K562 (cell line): ENCODE data around the gene YTHDC1. TPM values are rescaled to one million over a fixed set of nuclear protein-coding genes. Genes with fewer than 3 reads are reported as not detected.
A peak's percentile ranks its signal among the peaks of the same experiment; 100 is the strongest.

ENCODE experiments used
- ATF4 ChIP-seq: fragments of 450-650 bp; formaldehyde crosslinking; IDR thresholded peaks from 2 replicates; pipeline ENCODE4 v1.4.0; 2022; ENCODE audit warnings: mild to moderate bottlenecking, moderate library complexity
- BRCA1 ChIP-seq, 2 experiments: fragments of 450-650 bp in 1 of 2; sonication (generic) in 1 of 2; formaldehyde crosslinking in 1 of 2; IDR thresholded peaks; 2 replicates each; pipeline versions ENCODE4 v1.5.0 to v1.6.1; 2017 to 2020; ENCODE audit warnings: mild to moderate bottlenecking in 1 of 2, missing genetic modification reagents in 1 of 2
- DACH1 ChIP-seq: fragments of 450-650 bp; IDR thresholded peaks from 2 replicates; pipeline ENCODE4 v1.6.1; 2018; ENCODE audit not compliant: partially characterized antibody
- DLX4 ChIP-seq: fragments of 250-450 bp; sonication (Bioruptor Pico); IDR thresholded peaks from 2 replicates; pipeline ENCODE4 v1.6.1; 2021; ENCODE audit warnings: mild to moderate bottlenecking
- FOXM1 ChIP-seq, 2 experiments: fragments of 450-650 bp in 1 of 2; sonication (generic) in 1 of 2; formaldehyde crosslinking in 1 of 2; IDR thresholded peaks; 2 replicates each; pipeline versions ENCODE4 v1.6.1 to v1.9.0; 2017 to 2022; ENCODE audit warnings: low read depth in 2 of 2, mild to moderate bottlenecking in 2 of 2, missing genetic modification reagents in 1 of 2, moderate library complexity in 1 of 2
- HNRNPK ChIP-seq: fragments of 200-400 bp; formaldehyde crosslinking; IDR thresholded peaks from one replicate; pipeline ENCODE4 v1.6.1; 2018; ENCODE audit warnings: mild to moderate bottlenecking, low read depth, low read length; ENCODE audit not compliant: poor library complexity, severe bottlenecking
- SRSF3 ChIP-seq: fragments of 200-400 bp; formaldehyde crosslinking; IDR thresholded peaks from 2 replicates; pipeline ENCODE4 v1.6.1; 2016; ENCODE audit warnings: mild to moderate bottlenecking, low read length, moderate library complexity; ENCODE audit not compliant: insufficient read depth
- STAG1 ChIP-seq: sonication (generic); formaldehyde crosslinking; IDR thresholded peaks from 2 replicates; pipeline ENCODE4 v1.5.0; 2020; ENCODE audit warnings: missing genetic modification reagents, borderline replicate concordance
- TRIM24 ChIP-seq, 2 experiments: fragments of 450-650 bp; IDR thresholded peaks; 2 replicates each; pipeline ENCODE4 v1.6.1; 2016
- U2AF2 ChIP-seq: fragments of 200-400 bp; formaldehyde crosslinking; optimal IDR thresholded peaks from 2 replicates; pipeline ENCODE3; 2017; ENCODE audit warnings: low read depth, mild to moderate bottlenecking, low read length
- WHSC1 ChIP-seq: IDR thresholded peaks from one replicate; pipeline ENCODE4 v1.6.1; 2012; ENCODE audit warnings: low read length, control low read depth, inconsistent platforms
- ZNF146 ChIP-seq: IDR thresholded peaks from one replicate; pipeline ENCODE4 v1.6.1; 2018; ENCODE audit warnings: missing compliant biosample characterization; ENCODE audit not compliant: unreplicated experiment
- ZNF280A ChIP-seq: fragments of 450-650 bp; IDR thresholded peaks from 2 replicates; pipeline ENCODE4 v1.6.1; 2018; ENCODE audit warnings: mild to moderate bottlenecking, low read depth; ENCODE audit not compliant: partially characterized antibody
- polyA plus RNA-seq, 8 experiments: library from polyadenylated mRNA; depleted of rRNA in 4 of 8; stranded (reverse) in 5 of 8; unstranded in 3 of 8; fragments of >200 nt; fragmentation: Nextera tagmentation in 2 of 8; fragmentation: Illumina TruSeq in 1 of 8; extraction: Ambion mirVana in 2 of 8; extraction: Trizol in 1 of 8; gene quantifications; 2 replicates each; pipeline versions ENCODE4 v1.2.1 to v1.2.3, GENCODE V29; 2011 to 2014; ENCODE audit warnings: inconsistent platforms in 1 of 8, missing spikeins in 1 of 8
- total RNA-seq, 7 experiments: library from RNA; depleted of rRNA in 6 of 7; stranded (reverse); fragments of >200 nt in 6 of 7; fragmentation: Illumina TruSeq in 2 of 7; extraction: Trizol in 2 of 7; gene quantifications; 2 replicates each; pipeline versions ENCODE4 v1.2.1 to v1.2.3, GENCODE V29; 2011 to 2021; ENCODE audit warnings: low replicate concordance in 1 of 7
- TF ChIP-seq, protein P1 (sequence below): fragments of 450-650 bp; IDR thresholded peaks from 2 replicates; pipeline ENCODE4 v1.6.1; 2017; ENCODE audit warnings: antibody characterized with exemption, mild to moderate bottlenecking
- TF ChIP-seq, protein P2 (sequence below), 2 experiments: fragments of 200-800 bp in 1 of 2; sonication (Bioruptor generic) in 1 of 2; sonication (generic) in 1 of 2; formaldehyde crosslinking in 1 of 2; IDR thresholded peaks in 1 of 2; conservative IDR thresholded peaks in 1 of 2; 2 replicates each; pipeline versions ENCODE4 v1.5.0 to v1.6.1; 2016 to 2020; ENCODE audit warnings: missing compliant biosample characterization in 1 of 2, missing genetic modification characterization in 1 of 2, missing genetic modification reagents in 1 of 2
- TF ChIP-seq, protein P3 (sequence below): fragments of 450-650 bp; formaldehyde crosslinking; IDR thresholded peaks from 2 replicates; pipeline ENCODE4 v1.4.0; 2020; ENCODE audit warnings: mild to moderate bottlenecking

Gene YTHDC1
- total and polyA plus RNA-seq, 9 of the 15 experiments (the other 6 are each of a cell fraction or from before 2014, with no cell fraction given), result 9.8 to 65.4 (median 51.7) TPM

DNA sequence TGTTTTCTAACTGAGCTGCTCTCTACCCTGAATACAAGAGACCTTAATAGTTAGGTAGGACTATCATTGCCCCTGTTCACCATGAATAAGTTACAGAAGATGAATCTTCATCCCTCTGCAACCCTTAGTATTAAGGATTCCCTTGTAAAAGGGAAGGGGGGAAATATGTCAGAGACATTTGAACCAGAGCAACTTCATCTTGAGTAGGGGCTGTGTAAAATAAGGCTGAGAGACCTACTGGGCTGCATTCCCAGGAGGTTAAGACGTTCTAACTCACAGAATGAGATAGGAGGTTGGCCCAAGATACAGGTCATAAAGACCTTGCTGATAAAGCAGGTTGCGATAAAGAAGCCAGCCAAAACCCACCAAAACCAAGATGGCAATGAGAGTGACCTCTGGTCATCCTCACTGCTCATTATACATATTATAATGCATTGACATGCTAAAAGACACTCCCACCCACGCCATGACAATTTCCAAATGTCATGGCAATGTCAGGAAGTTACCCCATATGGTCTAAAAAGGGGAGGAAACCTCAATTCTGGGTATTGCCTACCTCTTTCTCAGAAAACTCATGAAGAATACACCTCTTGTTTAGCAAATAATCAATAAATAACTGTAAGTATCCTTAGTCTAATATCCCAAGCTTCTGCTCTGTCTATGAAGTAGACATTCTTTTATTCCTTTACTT, 84.9 kb downstream of the YTHDC1 start (continued):
- TF ChIP-seq, protein P1, sequence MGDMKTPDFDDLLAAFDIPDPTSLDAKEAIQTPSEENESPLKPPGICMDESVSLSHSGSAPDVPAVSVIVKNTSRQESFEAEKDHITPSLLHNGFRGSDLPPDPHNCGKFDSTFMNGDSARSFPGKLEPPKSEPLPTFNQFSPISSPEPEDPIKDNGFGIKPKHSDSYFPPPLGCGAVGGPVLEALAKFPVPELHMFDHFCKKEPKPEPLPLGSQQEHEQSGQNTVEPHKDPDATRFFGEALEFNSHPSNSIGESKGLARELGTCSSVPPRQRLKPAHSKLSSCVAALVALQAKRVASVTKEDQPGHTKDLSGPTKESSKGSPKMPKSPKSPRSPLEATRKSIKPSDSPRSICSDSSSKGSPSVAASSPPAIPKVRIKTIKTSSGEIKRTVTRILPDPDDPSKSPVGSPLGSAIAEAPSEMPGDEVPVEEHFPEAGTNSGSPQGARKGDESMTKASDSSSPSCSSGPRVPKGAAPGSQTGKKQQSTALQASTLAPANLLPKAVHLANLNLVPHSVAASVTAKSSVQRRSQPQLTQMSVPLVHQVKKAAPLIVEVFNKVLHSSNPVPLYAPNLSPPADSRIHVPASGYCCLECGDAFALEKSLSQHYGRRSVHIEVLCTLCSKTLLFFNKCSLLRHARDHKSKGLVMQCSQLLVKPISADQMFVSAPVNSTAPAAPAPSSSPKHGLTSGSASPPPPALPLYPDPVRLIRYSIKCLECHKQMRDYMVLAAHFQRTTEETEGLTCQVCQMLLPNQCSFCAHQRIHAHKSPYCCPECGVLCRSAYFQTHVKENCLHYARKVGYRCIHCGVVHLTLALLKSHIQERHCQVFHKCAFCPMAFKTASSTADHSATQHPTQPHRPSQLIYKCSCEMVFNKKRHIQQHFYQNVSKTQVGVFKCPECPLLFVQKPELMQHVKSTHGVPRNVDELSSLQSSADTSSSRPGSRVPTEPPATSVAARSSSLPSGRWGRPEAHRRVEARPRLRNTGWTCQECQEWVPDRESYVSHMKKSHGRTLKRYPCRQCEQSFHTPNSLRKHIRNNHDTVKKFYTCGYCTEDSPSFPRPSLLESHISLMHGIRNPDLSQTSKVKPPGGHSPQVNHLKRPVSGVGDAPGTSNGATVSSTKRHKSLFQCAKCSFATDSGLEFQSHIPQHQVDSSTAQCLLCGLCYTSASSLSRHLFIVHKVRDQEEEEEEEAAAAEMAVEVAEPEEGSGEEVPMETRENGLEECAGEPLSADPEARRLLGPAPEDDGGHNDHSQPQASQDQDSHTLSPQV, result 0 out of 2 replicates have a peak, but pooled peaks have one; percentile 19
- TF ChIP-seq DACH1 (no peak), BRCA1 (IDR thresholded peaks at IDR 0.05) (no peak), BRCA1 (CRISPR knock-in tag; IDR thresholded peaks at IDR 0.05) (no peak), SRSF3 (no peak), U2AF2 (no peak), FOXM1 (IDR thresholded peaks at IDR 0.05; ENCODE audit: low read depth) (no peak), FOXM1 (CRISPR knock-in tag; IDR thresholded peaks at IDR 0.05; ENCODE audit: low read depth) (no peak), ZNF280A (no peak), ZNF146 (CRISPR knock-in tag) (no peak), STAG1 (CRISPR knock-in tag) (no peak), DLX4 (CRISPR knock-in tag) (no peak), HNRNPK (no peak), ATF4 (CRISPR knock-in tag) (no peak), TRIM24 (IDR thresholded peaks at IDR 0.05) (no peak), WHSC1 (no peak)
- TF ChIP-seq, protein P2, sequence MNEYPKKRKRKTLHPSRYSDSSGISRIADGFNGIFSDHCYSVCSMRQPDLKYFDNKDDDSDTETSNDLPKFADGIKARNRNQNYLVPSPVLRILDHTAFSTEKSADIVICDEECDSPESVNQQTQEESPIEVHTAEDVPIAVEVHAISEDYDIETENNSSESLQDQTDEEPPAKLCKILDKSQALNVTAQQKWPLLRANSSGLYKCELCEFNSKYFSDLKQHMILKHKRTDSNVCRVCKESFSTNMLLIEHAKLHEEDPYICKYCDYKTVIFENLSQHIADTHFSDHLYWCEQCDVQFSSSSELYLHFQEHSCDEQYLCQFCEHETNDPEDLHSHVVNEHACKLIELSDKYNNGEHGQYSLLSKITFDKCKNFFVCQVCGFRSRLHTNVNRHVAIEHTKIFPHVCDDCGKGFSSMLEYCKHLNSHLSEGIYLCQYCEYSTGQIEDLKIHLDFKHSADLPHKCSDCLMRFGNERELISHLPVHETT (CRISPR knock-in tag; conservative IDR thresholded peaks at IDR 0.05 in 1 of 2, IDR thresholded peaks at IDR 0.05 in 1 of 2), result 0 out of 4 replicates have a peak, but pooled peaks of 1 of the 2 experiments have one; percentile 40
- TF ChIP-seq, protein P3, sequence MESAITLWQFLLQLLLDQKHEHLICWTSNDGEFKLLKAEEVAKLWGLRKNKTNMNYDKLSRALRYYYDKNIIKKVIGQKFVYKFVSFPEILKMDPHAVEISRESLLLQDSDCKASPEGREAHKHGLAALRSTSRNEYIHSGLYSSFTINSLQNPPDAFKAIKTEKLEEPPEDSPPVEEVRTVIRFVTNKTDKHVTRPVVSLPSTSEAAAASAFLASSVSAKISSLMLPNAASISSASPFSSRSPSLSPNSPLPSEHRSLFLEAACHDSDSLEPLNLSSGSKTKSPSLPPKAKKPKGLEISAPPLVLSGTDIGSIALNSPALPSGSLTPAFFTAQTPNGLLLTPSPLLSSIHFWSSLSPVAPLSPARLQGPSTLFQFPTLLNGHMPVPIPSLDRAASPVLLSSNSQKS (CRISPR knock-in tag), result no peak
